Thyroid gland (tissue), 4 donors: ENCODE results near the gene XRCC3.

Source experiments
- CTCF ChIP-seq, 6 experiments: fragments of 200-600 bp in 3 of 6; fragments of 450-650 bp in 3 of 6; sonication (generic) in 3 of 6; IDR thresholded peaks; one replicate each; pipeline ENCODE4 v1.5.1; 2016 to 2019; ENCODE audit warnings: antibody characterized with exemption in 6 of 6, mild to moderate bottlenecking in 2 of 6, inconsistent platforms in 1 of 6, moderate library complexity in 1 of 6
- POLR2A ChIP-seq, 2 donors: fragments of 450-650 bp; IDR thresholded peaks; one replicate each; pipeline ENCODE4 v1.6.1; 2017; ENCODE audit warnings: antibody characterized with exemption in 2 of 2, mild to moderate bottlenecking in 2 of 2, moderate library complexity in 1 of 2

GRCh38 chr14:103662591-103662990, 52.7 kb downstream of the XRCC3 start:
- TF ChIP-seq CTCF (IDR thresholded peaks at IDR 0.05) (no peak), POLR2A (IDR thresholded peaks at IDR 0.05) (no peak)
